Esophagus mucosa (tissue), 1 donor: ENCODE data around the gene KLK13. TPM values are rescaled to one million over a fixed set of nuclear protein-coding genes. Genes with fewer than 3 reads are reported as not detected.

Experiments
- ATAC-seq: fragments of 200-7000 bp; cut with Tn5 transposase; one replicate; pipeline ENCODE4 v1.9.1; 2020
- total RNA-seq: library from RNA; stranded (reverse); gene quantifications from one replicate; pipeline ENCODE4 v1.2.4, GENCODE V29; 2023
- donor health status: DM: yes; HTN: yes; CAD: no.

KLK13 gene, protein sequence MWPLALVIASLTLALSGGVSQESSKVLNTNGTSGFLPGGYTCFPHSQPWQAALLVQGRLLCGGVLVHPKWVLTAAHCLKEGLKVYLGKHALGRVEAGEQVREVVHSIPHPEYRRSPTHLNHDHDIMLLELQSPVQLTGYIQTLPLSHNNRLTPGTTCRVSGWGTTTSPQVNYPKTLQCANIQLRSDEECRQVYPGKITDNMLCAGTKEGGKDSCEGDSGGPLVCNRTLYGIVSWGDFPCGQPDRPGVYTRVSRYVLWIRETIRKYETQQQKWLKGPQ
- 1,054 TPM for total RNA-seq

DNA sequence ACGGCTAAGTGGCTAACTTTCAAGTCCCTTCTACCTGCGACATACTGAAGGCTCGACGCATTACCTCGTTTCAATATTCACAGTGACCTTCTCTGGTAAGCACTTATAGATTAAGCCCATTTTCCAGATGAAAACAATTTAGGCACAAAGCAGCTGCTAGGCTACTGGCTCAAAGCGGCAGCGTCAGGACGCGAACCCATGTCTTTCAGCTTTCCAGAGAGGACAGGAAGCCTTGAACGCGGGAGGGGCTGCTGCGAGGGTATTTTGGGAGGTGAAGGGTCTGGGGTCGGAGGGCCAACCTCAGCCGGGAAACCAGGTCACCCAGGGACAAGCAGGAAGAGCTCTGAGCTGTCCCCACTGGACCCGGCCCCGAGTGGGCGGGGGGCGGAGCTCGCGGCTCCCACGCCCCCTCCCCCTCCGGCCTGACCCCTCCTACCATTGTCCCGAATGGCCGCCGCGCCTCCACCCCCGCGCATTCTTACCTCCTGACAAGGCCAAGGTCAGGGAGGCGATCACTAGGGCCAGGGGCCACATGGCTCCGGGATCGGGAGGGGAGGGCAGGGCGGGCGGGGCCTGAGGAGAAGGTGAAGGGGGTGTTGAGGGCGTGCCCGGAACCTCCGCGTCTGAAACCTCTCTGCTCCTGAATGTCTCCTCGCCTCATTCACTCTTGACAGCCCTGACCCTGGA, at the start of gene KLK13:
TSS of gene KLK13 (minus strand) at position 559 of the 687 bp plus-strand sequence. CDS start at position 534, 25 bp downstream.
- ATAC-seq, result peak; percentile 80

DNA sequence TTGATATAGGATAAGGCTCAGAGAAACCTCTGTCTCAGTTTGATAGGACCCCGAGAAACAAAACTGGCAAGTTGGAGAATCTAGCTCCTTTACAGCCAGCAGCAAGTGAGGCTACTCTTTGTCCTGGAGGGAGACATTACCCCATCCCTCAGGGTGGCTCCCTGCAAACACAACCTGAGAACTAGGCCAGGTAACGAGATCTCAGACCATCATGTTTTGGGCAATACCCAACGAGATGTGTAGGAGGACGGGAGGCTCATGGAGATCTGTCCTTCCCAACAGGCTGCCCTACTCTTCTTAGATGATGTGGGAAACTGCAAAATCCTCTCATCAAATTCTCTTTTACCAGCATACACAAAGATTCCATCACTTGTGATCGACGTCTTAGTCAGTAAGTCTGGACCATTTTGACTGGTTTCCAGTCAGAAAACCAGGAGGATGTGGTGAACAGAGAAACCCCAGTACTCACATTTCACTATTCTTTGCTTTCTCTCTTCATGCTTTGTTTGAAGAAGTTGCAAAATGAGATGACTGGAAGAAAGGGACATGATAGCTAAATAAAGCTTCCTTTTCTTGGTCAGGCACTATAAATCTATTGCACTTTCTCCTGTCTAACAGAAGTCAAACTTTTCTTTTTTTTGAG, 49.3 kb upstream of the KLK13 start:
- ATAC-seq, result no peak

DNA sequence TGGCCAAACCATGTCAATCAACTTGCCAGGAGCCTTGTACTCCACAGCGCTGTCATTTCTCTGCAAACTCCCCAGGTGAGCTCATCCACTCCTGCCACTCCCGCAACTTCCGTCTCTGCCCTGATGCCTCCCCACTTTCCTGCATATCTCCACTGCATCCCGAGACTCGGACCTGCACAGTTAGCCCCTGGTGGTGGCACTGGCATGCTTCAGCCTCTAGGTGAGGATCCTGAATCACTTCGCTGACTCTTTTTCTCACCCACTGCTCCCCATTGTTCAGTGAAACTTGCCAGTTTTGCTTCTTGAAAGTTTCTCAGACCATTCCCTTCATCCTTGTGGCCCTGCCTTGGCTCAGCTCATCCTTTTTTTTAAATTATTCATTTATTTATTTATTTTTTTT, 46.7 kb upstream of the KLK13 start:
- ATAC-seq, result peak; percentile 5

DNA sequence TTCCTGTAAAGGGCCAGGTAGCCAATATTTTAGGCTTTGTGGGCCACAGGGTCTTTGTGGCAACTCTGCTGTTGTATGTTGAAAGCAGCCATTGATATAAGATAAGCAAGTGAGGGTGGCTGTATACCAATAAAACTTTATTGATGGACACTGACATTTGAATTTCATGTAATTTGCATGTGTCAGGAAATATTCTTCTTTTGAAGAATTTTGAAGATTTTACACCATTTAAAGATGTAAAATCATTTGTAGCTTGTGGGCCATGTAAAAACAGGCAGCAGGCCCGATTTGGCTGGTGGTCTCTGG, 45.7 kb upstream of the KLK13 start:
- no peak for ATAC-seq

- ATAC-seq, result peak; percentile 0
Observed at GRCh38 chr19:51108805-51109146, 43.9 kb upstream of the KLK13 start.

- ATAC-seq, result peak; percentile 92
Observed at GRCh38 chr19:51108066-51108804, 43.3 kb upstream of the KLK13 start, which contains the start of gene CTU1. Gene CTU1 (minus strand): TSS chr19:51108409. CDS start chr19:51104569, 3,840 bp downstream.

- ATAC-seq, result peak; percentile 16
Observed at GRCh38 chr19:51107406-51108065, 42.6 kb upstream of the KLK13 start.

- ATAC-seq, result no peak
Observed at GRCh38 chr19:51103926-51104341, 39.0 kb upstream of the KLK13 start.

DNA sequence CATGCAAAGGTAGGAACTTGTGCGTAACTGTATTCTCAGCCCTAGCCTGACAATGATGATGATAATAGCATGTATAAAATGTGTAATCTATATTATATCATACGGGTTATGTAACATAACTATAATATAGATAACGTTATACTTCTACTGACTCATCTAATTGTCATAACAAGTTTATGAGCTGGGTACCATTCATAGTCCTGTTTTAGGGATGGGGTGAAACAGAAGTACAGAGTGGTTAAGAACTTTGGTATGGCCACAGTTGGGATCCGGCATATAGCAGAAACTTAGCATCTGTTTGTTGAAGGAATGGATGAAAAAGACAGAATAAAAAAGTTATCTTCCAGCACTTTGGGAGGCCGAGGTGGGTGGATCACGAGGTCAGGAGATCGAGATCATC, 38.1 kb upstream of the KLK13 start:
- no peak for ATAC-seq

- ATAC-seq, result no peak
Observed at GRCh38 chr19:51101171-51101865, 36.4 kb upstream of the KLK13 start.

DNA sequence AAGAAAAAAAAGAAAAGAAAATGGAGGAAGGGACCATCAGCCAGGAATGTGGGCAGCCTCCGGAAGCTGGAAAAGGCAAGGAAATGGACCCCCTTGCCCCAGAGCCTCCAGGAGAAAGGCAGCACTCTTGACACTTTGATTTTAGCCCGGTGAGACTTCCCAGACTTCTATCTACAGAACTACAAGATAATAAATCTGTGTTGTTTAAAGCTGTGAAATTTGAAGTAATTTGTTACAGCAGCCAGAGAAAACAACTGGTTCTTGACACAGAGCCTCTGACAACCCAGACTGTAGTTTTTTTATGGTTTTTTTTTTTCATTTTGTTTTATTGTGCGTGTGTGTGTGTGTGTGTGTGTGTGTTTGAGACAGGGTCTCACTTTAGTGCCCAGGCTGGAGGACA, 35.7 kb upstream of the KLK13 start:
- ATAC-seq, result no peak

GRCh38 chr19:51099047-51099382, 34.1 kb upstream of the KLK13 start:
- no peak for ATAC-seq

- ATAC-seq, result no peak
Observed at GRCh38 chr19:51098365-51099046, 33.6 kb upstream of the KLK13 start.

GRCh38 chr19:51097796-51098195, 32.9 kb upstream of the KLK13 start:
- ATAC-seq, result no peak

DNA sequence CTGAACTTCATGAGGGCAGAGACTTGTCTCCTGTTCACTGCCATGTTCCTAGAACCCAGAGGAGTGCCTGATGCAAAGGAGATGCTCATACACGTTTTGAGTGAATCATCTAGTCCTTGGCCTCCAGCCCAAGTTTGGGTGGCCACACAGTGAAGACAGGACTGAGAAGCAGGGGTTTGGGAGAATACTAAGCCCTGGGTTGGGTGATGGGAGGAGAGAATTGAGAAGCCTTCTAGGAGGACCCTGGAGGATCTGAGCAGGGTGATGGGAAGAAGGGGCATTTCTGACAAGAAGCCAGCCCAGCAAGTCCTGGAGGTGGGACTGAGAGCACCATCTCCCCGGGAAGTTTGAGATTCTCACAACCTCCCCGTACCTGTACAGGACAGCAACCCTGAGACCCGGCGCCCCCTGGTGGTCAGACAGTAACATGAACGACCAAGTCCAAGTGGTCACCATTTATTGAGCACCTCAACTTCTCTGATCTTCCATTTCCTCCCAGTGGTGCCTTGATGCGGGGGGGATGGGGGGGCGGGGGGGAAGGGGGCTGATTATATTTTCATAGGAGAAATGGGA, 32.4 kb upstream of the KLK13 start:
- peak; percentile 64 for ATAC-seq

DNA sequence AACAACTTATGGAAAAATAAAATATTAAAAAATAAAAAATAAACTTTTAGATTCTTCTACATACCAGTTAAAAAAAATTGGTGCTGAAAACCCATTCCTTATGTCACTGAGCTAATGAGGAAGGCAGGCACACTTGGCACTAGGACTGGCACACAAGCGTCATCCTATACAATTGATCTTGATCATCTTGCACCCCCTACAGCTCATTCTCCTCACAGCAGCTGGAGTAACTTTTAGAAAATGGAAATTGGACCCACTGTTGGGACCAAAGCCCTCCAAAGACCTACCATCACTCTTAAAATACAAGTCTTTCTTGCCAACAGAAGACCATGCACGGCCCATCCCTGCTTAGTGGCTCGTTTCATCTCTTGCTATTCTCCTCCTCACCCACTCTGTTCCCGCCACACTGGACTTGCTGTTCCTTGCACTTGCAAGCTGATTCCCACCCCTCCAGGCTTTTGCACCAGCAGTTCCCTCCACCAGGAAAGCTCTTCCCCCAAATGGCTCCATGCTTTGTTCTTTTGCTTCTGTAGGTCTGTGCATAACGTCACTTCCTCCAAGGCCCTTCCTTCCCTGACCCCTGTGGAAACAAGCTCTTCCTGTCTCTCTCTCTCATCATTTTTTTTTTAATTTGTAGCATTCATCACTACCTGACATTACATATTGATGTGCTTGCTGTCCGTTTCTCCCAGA, 31.7 kb upstream of the KLK13 start:
- ATAC-seq, result peak; percentile 29

DNA sequence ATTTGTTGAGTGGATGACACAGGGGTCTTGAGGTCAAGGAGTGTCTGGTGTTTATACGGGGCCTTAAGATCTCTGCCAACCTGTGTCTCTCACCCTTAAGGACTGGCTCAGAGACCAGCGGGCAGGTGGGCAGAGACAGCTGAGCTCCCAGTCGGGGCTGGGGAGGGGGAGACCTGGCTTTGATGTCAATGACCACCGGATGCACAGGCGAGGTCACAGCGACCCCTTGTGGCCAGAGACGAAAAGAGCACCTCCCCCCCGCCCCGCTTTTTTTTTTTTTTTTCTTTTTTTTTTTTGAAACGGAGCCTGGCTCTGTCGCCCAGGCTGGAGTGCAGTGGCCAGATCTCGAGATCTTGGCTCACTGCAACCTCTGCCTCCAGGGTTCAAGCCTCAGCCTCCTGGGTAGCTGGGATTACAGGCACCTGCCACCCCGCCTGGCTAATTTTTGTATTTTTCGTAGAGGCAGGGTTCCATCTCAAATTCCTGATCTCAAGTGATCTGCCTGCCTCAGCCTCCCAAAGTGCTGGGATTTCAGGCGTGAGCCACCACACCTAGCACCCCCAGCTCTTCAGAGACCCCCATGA, 29.9 kb upstream of the KLK13 start:
- peak; percentile 3 for ATAC-seq

DNA sequence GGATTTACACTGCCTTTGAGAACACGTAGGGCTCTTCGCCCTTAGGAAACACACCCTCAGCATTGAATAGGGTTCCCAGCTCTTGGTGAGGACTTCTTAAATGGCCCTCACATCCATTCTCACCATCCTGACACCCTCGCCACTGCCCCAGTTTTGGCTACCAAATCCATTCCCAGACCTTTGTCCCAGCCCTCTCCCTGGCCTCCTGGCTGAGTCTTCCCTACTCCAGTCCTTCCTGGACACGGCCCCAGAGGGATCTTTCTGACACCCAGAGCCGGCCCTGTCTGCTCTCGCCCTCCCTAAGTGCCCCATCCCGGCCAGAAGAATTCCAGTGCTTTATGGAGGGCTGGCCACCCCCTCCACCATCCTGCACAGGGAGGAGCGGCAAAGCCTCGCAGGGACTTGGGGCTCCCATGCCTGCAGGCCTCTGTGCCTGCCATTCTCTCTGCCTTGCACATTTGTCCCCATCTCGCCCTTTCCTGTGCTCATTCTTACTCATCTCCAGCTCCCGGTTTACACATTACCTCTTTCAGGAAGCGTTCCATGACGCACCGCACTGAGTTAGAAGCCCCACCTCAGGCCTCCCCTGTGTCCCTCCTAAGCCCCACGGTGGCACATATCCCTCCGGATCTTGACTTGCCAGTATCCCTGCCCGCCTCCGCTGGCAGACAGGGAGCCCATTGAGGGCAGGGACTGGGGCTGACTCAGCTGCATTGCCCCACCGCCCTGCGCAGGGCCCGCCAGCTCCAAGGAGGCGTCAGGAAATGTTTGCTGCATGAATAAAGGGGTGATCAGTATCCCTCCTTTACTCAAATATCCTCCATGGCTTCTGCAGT, 28.8 kb upstream of the KLK13 start:
- ATAC-seq, result peak; percentile 69

DNA sequence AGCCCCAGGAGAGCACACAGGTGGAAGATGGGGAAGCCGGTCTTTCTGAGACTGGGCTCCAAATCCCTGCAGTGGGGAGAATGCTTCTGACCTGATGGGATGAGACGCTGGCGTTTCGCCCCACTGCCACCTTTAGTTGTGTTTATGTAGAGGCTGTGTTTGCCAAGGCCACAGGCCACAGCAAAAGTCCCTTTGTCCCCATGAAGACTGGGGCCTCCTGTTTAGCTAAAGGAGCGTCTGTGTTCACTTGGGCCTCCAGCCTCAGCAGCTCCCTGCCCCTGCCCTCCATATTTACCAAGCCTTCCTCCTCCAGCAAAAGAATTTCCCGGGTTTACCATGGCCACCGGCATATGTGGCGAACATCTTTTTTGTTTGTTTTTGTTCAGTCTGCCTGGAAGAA, 28.2 kb upstream of the KLK13 start:
- ATAC-seq, result no peak
